NCI-H1417 treated with DMSO at 0.1 percent for 48 hours (cell line): Measurements from ENCODE around the gene APOBEC3H.

Source experiments
- DNase-seq: peaks from one replicate; lab custom pipeline; 2025; lab: John Stamatoyannopoulos, UW

Gene APOBEC3H

GRCh38 chr22:39135092-39135896 lies 38.2 kb downstream of the APOBEC3H start:
- DNase-seq: no peak

- DNase-seq: no peak
Measured at GRCh38 chr22:39136317-39136716, 39.3 kb downstream of the APOBEC3H start.

GRCh38 chr22:39138357-39138997 lies 41.4 kb downstream of the APOBEC3H start:
- DNase-seq: no peak

- DNase-seq: no peak
Measured at GRCh38 chr22:39139933-39140332, 42.9 kb downstream of the APOBEC3H start.

GRCh38 chr22:39142088-39142680 lies 45.1 kb downstream of the APOBEC3H start:
- no peak for DNase-seq

- DNase-seq: no peak
Measured at GRCh38 chr22:39144101-39144767, 47.2 kb downstream of the APOBEC3H start.

- no peak for DNase-seq
Measured at GRCh38 chr22:39146256-39147101, 49.4 kb downstream of the APOBEC3H start.

- no peak for DNase-seq
Measured at GRCh38 chr22:39147335-39148025, 50.4 kb downstream of the APOBEC3H start.

- DNase-seq: no peak
Measured at GRCh38 chr22:39148026-39148726, 51.1 kb downstream of the APOBEC3H start.

GRCh38 chr22:39148727-39149535 lies 51.9 kb downstream of the APOBEC3H start:
- DNase-seq: no peak

GRCh38 chr22:39149915-39150847 lies 53.1 kb downstream of the APOBEC3H start:
- no peak for DNase-seq

- DNase-seq: no peak
Measured at GRCh38 chr22:39150848-39151215, 53.8 kb downstream of the APOBEC3H start.

- DNase-seq: no peak
Measured at GRCh38 chr22:39151329-39151975, 54.4 kb downstream of the APOBEC3H start.

- no peak for DNase-seq
Measured at GRCh38 chr22:39152024-39152510, 55.0 kb downstream of the APOBEC3H start.

- DNase-seq: no peak
Measured at GRCh38 chr22:39152511-39153219, 55.6 kb downstream of the APOBEC3H start, which contains the start of gene CBX7. Gene CBX7 (minus strand): TSS chr22:39152680. CDS start chr22:39152444, 236 bp downstream.

GRCh38 chr22:39153220-39153717 lies 56.2 kb downstream of the APOBEC3H start:
- DNase-seq: no peak
